Measurements from ENCODE around the gene TMIGD2.

The TMIGD2 gene

DNA sequence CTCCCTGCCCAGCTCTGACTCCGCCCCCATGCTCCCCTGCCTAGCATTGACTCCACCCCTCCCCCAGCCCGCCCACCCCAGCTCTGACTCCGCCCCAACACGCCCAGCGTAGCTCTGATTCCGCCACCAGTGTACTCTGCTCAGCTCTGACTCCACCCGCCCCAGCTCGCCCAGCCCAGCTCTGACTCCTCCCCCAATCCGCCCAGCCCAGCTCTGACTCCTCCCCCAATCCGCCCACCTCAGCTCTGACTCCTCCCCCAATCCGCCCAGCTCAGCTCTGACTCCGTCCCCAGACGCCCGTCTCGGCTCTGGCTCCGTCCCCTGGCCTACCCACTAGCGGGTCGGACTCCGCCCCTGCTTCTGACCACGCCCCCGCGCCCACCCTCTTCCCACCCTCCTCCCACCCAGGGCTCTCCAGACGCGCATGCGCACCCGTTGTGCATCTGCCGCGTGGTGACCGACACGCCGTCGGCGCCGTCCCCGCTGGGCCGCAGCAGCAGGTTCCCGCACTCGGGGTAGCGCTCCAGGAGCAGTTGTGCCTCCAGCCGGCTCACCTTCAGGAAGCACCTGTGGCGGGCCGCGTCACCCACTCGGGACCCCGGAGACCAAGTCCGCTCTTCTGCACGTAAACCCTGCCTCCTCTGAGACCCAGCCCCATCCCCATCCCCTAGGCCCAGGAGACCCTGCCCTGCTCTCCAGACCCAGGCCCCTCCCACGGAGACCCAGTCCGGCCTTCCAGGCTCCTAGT, 26.2 kb upstream of the TMIGD2 start:
- no peaks in the 10 kb centered on the region for H3K36me3 ChIP-seq (replicated peaks; ENCODE audit: low read depth, low read length)
- no peak overlapping the region for H3K9ac ChIP-seq (ENCODE audit: low read length)

GRCh38 chr19:4327877-4328242, 25.7 kb upstream of the TMIGD2 start:
- H2AFZ ChIP-seq (ENCODE audit: low read depth, low read length): no peak overlapping the region

More for the DNA sequence above, 26.2 kb upstream of the TMIGD2 start:
- Histone ChIP-seq H3K4me1 (ENCODE audit: low read length) (no peaks in the 10 kb centered on the region), H3K27me3 (ENCODE audit: low read depth, low read length) (no peaks in the 10 kb centered on the region), H3K4me3 (ENCODE audit: low read length) (no peak overlapping the region), H2AFZ (ENCODE audit: low read depth, low read length) (no peak overlapping the region), H3K4me2 (ENCODE audit: low read length) (no peak overlapping the region), H3K9me3 (ENCODE audit: insufficient read depth, low read length) (no peaks in the 10 kb centered on the region), H3K79me2 (ENCODE audit: low read length) (no peaks in the 10 kb centered on the region), H4K20me1 (ENCODE audit: insufficient read depth, low read length) (no peaks in the 10 kb centered on the region), H3K27ac (ENCODE audit: low read length) (no peak overlapping the region)
- TF ChIP-seq, protein P1, sequence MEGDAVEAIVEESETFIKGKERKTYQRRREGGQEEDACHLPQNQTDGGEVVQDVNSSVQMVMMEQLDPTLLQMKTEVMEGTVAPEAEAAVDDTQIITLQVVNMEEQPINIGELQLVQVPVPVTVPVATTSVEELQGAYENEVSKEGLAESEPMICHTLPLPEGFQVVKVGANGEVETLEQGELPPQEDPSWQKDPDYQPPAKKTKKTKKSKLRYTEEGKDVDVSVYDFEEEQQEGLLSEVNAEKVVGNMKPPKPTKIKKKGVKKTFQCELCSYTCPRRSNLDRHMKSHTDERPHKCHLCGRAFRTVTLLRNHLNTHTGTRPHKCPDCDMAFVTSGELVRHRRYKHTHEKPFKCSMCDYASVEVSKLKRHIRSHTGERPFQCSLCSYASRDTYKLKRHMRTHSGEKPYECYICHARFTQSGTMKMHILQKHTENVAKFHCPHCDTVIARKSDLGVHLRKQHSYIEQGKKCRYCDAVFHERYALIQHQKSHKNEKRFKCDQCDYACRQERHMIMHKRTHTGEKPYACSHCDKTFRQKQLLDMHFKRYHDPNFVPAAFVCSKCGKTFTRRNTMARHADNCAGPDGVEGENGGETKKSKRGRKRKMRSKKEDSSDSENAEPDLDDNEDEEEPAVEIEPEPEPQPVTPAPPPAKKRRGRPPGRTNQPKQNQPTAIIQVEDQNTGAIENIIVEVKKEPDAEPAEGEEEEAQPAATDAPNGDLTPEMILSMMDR (IDR thresholded peaks at IDR 0.05; ENCODE audit: low read depth, low read length): no peak
- TF ChIP-seq EZH2phosphoT487 (IDR thresholded peaks at IDR 0.05; ENCODE audit: low read depth): no peak

DNA sequence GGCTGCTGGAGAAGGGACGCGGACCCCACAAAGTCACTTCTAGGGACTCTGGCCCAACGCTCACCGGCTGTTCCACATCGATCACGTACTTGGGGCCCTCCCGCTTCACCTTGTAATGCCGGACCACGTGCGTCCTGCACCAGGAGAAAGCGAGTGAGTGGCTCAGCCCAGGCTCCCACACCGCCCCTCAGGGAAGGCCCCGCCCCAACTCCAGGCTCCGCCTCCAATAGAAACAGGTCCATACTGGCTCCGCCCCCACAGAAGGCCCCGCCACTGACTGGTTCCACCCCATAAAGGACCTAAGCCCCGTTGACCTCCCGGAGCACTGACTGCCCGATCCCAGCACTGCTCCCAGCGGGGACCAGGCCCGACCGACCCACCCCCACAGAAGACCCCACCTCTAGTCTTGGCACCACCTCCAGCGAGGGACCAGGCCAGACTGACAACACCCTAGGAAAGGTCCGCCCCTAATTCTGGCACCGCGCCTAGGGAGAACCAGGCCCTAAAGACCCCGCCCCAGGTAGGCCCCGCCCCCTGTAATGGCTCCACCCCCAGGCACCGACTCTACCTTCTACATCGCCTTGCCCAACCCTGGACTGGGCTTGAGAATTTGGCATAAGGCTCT, 25.2 kb upstream of the TMIGD2 start:
- Histone ChIP-seq H3K36me3 (replicated peaks; ENCODE audit: low read depth, low read length) (no peaks in the 10 kb centered on the region), H3K79me2 (ENCODE audit: low read length) (no peaks in the 10 kb centered on the region), H2AFZ (ENCODE audit: low read depth, low read length) (no peak overlapping the region), H3K4me2 (ENCODE audit: low read length) (no peak overlapping the region), H4K20me1 (ENCODE audit: insufficient read depth, low read length) (no peaks in the 10 kb centered on the region), H3K27ac (ENCODE audit: low read length) (no peak overlapping the region), H3K4me3 (ENCODE audit: low read length) (no peak overlapping the region), H3K27me3 (ENCODE audit: low read depth, low read length) (no peaks in the 10 kb centered on the region), H3K9ac (ENCODE audit: low read length) (no peak overlapping the region), H3K9me3 (ENCODE audit: insufficient read depth, low read length) (no peaks in the 10 kb centered on the region), H3K4me1 (ENCODE audit: low read length) (no peaks in the 10 kb centered on the region)
- TF ChIP-seq, protein P1 (IDR thresholded peaks at IDR 0.05; ENCODE audit: low read depth, low read length): no peak
- no peak for TF ChIP-seq EZH2phosphoT487 (IDR thresholded peaks at IDR 0.05; ENCODE audit: low read depth)

More at GRCh38 chr19:4327877-4328242, 25.7 kb upstream of the TMIGD2 start:
- Histone ChIP-seq H3K4me2 (ENCODE audit: low read length) (no peak overlapping the region), H3K36me3 (replicated peaks; ENCODE audit: low read depth, low read length) (no peaks in the 10 kb centered on the region), H4K20me1 (ENCODE audit: insufficient read depth, low read length) (no peaks in the 10 kb centered on the region), H3K79me2 (ENCODE audit: low read length) (no peaks in the 10 kb centered on the region), H3K9ac (ENCODE audit: low read length) (no peak overlapping the region), H3K4me3 (ENCODE audit: low read length) (no peak overlapping the region), H3K9me3 (ENCODE audit: insufficient read depth, low read length) (no peaks in the 10 kb centered on the region), H3K27me3 (ENCODE audit: low read depth, low read length) (no peaks in the 10 kb centered on the region), H3K4me1 (ENCODE audit: low read length) (no peaks in the 10 kb centered on the region), H3K27ac (ENCODE audit: low read length) (no peak overlapping the region)
- TF ChIP-seq EZH2phosphoT487 (IDR thresholded peaks at IDR 0.05; ENCODE audit: low read depth): no peak
- TF ChIP-seq, protein P1 (IDR thresholded peaks at IDR 0.05; ENCODE audit: low read depth, low read length): no peak

GRCh38 chr19:4326837-4327251, 24.7 kb upstream of the TMIGD2 start:
- TF ChIP-seq, protein P1 (IDR thresholded peaks at IDR 0.05; ENCODE audit: low read depth, low read length): no peak
- TF ChIP-seq EZH2phosphoT487 (IDR thresholded peaks at IDR 0.05; ENCODE audit: low read depth): no peak
- Histone ChIP-seq H3K36me3 (replicated peaks; ENCODE audit: low read depth, low read length) (no peaks in the 10 kb centered on the region), H3K4me3 (ENCODE audit: low read length) (no peak overlapping the region), H3K27me3 (ENCODE audit: low read depth, low read length) (no peaks in the 10 kb centered on the region), H3K79me2 (ENCODE audit: low read length) (no peaks in the 10 kb centered on the region), H3K27ac (ENCODE audit: low read length) (no peak overlapping the region), H3K4me1 (ENCODE audit: low read length) (no peaks in the 10 kb centered on the region), H3K4me2 (ENCODE audit: low read length) (no peak overlapping the region), H4K20me1 (ENCODE audit: insufficient read depth, low read length) (no peaks in the 10 kb centered on the region), H3K9me3 (ENCODE audit: insufficient read depth, low read length) (no peaks in the 10 kb centered on the region), H2AFZ (ENCODE audit: low read depth, low read length) (no peak overlapping the region), H3K9ac (ENCODE audit: low read length) (no peak overlapping the region)

Measured in OCI-LY3 (cell line).